Measurements from ENCODE around the gene NECTIN4. TPM values are rescaled to one million over a fixed set of nuclear protein-coding genes. Genes with fewer than 3 reads are reported as not detected.

The NECTIN4 gene
- total and polyA plus RNA-seq, 2 of the 8 experiments (the other 6 are each of a cell fraction or from before 2014, with no cell fraction given): 0.19 to 0.71 TPM

- no peaks in the 10 kb centered on the region for H4K20me1 ChIP-seq (replicated peaks in 1 of 2; ENCODE audit: control insufficient read depth in 1 of 2, insufficient read depth in 2 of 2, low read length in 2 of 2)
- peaks cover 0 to 17% (median 8%) of the 10 kb centered on the region in 4 experiments; a peak in 6 of 7 replicates for H3K27me3 ChIP-seq (replicated peaks in 1 of 4; ENCODE audit: control insufficient read depth in 3 of 4, extremely low read depth in 1 of 4, insufficient read depth in 3 of 4, low read length in 3 of 4)
- no peak overlapping the region for H2BK120ac ChIP-seq (replicated peaks; ENCODE audit: low read depth, low read length)
- no peak for DNase-seq (ENCODE audit: low read depth in 1 of 2, low spot score in 2 of 2)
- H3K4me1 ChIP-seq (replicated peaks in 1 of 4; ENCODE audit: control insufficient read depth in 3 of 4, insufficient read depth in 4 of 4, low read length in 3 of 4): peaks cover 0 to 4% (median 1%) of the 10 kb centered on the region in 4 experiments; a peak in 2 of 7 replicates
- no peak overlapping the region for H3K9ac ChIP-seq (replicated peaks in 1 of 4; ENCODE audit: extremely low read depth in 1 of 4, low read depth in 3 of 4, low read length in 3 of 4)
- no peak overlapping the region for H2BK12ac ChIP-seq (ENCODE audit: low read depth, low read length)
- H3K79me2 ChIP-seq (ENCODE audit: control insufficient read depth in 1 of 2, insufficient read depth in 2 of 2, low read length in 2 of 2): peaks cover 0 to 10% of the 10 kb centered on the region in 2 experiments; a peak in 2 of 4 replicates
- H3K36me3 ChIP-seq (ENCODE audit: control insufficient read depth in 2 of 4, insufficient read depth in 4 of 4, low read length in 3 of 4): no peaks in the 10 kb centered on the region
- H4K8ac ChIP-seq (ENCODE audit: extremely low read depth, insufficient read depth, low read length): no peak overlapping the region; the same call in 1 of the 2 replicates
- H3K23me2 ChIP-seq (ENCODE audit: low read depth, low read length): peaks cover 7% of the 10 kb centered on the region
- TF ChIP-seq CTCF (IDR thresholded peaks at IDR 0.05; ENCODE audit: control extremely low read depth in 1 of 3, insufficient read depth in 1 of 3, low read depth in 1 of 3, low read length in 3 of 3) (no peak), ZNF274 (IDR thresholded peaks at IDR 0.05; ENCODE audit: borderline replicate concordance, extremely low read depth, low read length) (peak; percentile 42; the same call in 1 of the 2 replicates), BACH1 (IDR thresholded peaks at IDR 0.05; ENCODE audit: low read length) (no peak)
- H2BK20ac ChIP-seq (ENCODE audit: low read length): no peak overlapping the region
- no peak overlapping the region for H2BK15ac ChIP-seq (ENCODE audit: low read length)
- H3K56ac ChIP-seq (replicated peaks; ENCODE audit: insufficient read length, low read depth, low read length): no peak overlapping the region
- H2AFZ ChIP-seq (ENCODE audit: low read length): no peak overlapping the region
- H3K27ac ChIP-seq (ENCODE audit: low read depth, low read length): no peak overlapping the region
- no peak overlapping the region for H3K23ac ChIP-seq (ENCODE audit: insufficient read length)
- no peak overlapping the region for H4K5ac ChIP-seq (ENCODE audit: insufficient read length, low read depth, low read length)
- H3K18ac ChIP-seq (ENCODE audit: extremely low read depth, low read length): no peak overlapping the region
- ChIA-PET CTCF (ENCODE audit: partially characterized antibody) (interaction anchor here (0.5 to 1.3 kb wide), 5 partner anchors 7 to 48 kb away, joined by 3 read pairs; no protein-coding TSS in a partner anchor), POLR2A (ENCODE audit: partially characterized antibody) (interaction anchor here (0.6 to 1.3 kb wide), 3 partner anchors 10 to 114 kb away, joined by 3 read pairs; partner anchors contain the start of gene TSTD1)
- FAIRE-seq: no peak
- WGBS, 2 experiments (ENCODE audit: extremely low coverage in 1 of 2, insufficient coverage in 1 of 2, insufficient read length in 1 of 2, insufficient replicate concordance in 2 of 2, low coverage in 1 of 2, low lambda C conversion rate in 2 of 2, missing lambda C conversion rate in 1 of 2): 88% methylated on average over 5 of the region's 5 CpGs; no CpG with 5 or more reads in 1 of the 2 experiments
- H3K14ac ChIP-seq (ENCODE audit: insufficient read length): no peak overlapping the region
- no peak overlapping the region for H3K4me3 ChIP-seq (ENCODE audit: extremely low read depth in 1 of 4, insufficient read depth in 2 of 4, low read depth in 3 of 4, low read length in 4 of 4)
- H3K79me1 ChIP-seq (ENCODE audit: low read depth, low read length): peaks cover 6% of the 10 kb centered on the region
- H4K91ac ChIP-seq (replicated peaks; ENCODE audit: insufficient read length, low read length): no peak overlapping the region
- no peak overlapping the region for H3K4me2 ChIP-seq (ENCODE audit: insufficient read depth in 1 of 2, low read depth in 2 of 2, low read length in 2 of 2)
- H2AK5ac ChIP-seq (ENCODE audit: low read depth, low read length): no peak overlapping the region
- no peak overlapping the region for H2BK5ac ChIP-seq (ENCODE audit: low read depth, low read length)
- no peak overlapping the region for H3K4ac ChIP-seq (replicated peaks; ENCODE audit: insufficient read length, low read depth, low read length)
- peaks cover 0 to 12% of the 10 kb centered on the region in 2 experiments; a peak in 1 of 4 replicates for H3K9me3 ChIP-seq (ENCODE audit: insufficient read depth in 2 of 2, low read depth in 1 of 2, low read length in 1 of 2)
Measured at GRCh38 chr1:161048949-161049722, 40.2 kb downstream of the NECTIN4 start.
